Lung microvascular endothelial cell (primary cell): ENCODE data around the gene CLEC16A. TPM values are rescaled to one million over a fixed set of nuclear protein-coding genes. Genes with fewer than 3 reads are reported as not detected.
A peak's percentile ranks its signal among the peaks of the same experiment; 100 is the strongest.

ENCODE experiments used
- DNase-seq, 2 donors: peaks; one replicate each; pipeline versions ENCODE4 v3.0.0 to v3.0.0-alpha.2; 2010; ENCODE audit warnings: low read depth in 2 of 2
- total RNA-seq: library from RNA; depleted of rRNA; stranded (reverse); fragments of >200 nt; gene quantifications from 2 replicates; pipeline ENCODE4 v1.2.1, GENCODE V29; 2014

The CLEC16A gene
- total RNA-seq, 1 donor from 2014 or later, result 23.4 TPM

DNA sequence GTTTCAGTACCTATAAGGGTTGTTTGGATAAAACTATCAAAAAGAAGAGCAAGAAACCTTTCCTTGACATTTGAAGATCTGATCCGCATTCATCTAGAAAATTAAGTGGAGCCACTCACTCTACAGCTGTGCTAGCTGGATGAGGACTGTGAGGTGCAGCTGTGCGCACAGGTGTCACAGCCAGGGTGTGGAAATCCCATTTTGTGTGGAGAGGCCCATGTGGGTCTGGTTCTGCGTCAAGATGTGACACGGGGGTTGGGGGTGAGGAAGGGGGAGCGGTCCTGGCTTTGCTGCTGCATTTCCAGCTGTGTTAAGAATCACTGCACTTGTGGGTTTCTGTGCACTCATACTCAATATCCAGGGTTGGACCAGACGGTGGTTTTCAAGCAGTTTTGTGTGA, 70.7 kb downstream of the CLEC16A start:
- no peak for DNase-seq

GRCh38 chr16:11015607-11016006, 71.2 kb downstream of the CLEC16A start:
- DNase-seq, result no peak

DNA sequence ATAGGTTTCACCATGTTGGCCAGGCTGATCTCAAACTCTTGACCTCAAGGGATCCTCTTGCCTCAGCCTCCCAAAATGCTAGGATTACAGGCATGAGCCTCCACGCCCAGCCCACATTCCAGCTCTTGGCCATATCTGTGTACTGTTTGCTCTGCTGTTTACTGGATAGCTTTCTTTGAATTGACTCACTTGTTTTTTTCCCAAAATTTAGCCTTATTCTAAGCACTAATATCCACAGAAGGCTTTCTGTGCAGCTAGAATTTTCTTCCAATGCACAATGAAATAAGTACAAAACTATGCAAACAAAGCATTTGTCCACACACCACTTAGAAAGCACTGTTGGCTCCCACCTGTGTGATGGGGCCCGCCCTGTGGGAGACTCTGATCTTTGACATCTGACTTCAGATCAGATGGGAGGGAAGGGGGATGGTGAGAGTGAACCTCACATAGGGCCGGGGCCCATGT, 72.2 kb downstream of the CLEC16A start:
- no peak for DNase-seq

DNA sequence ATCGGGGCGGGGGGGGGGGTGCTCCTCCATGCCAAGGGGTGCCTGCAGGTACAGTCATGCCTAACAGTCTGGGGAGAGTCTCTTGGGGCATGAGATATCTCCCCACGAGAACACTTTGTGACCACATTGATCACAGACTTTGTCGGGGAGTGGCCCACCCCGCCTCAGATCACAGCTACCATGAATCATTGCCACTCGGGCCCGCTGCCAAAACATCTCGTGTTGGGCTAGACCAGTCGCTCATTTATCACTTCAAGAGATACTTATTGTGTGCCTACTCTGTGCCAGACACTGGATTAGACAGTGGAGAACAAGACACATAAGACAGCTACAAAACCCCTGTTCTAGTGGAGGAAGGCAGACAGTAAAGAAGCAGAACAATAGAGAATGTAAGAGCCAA, 72.6 kb downstream of the CLEC16A start:
- DNase-seq, result peak; percentile 11 to 83

GRCh38 chr16:11017499-11017898, 73.1 kb downstream of the CLEC16A start:
- DNase-seq, result no peak

DNA sequence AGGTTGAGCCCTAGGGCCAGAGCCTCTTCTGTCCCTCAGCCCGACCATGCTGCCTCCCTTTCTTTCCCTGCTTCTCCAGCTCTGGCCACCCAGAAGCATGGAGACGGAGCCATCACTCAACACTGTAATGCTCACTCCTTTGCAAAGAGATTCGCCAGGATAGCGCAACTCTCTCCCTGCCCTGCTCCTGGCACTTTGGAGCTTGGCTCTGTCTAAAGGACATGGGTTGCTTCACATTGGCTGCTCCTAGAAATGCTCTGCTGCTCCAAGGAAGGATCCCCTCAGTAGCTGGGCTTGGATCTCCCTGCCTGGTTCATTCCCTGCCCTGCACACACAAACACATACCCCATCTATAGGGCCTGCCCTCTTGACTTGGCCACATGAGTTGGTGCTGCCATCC, 76.0 kb downstream of the CLEC16A start:
- no peak for DNase-seq

DNA sequence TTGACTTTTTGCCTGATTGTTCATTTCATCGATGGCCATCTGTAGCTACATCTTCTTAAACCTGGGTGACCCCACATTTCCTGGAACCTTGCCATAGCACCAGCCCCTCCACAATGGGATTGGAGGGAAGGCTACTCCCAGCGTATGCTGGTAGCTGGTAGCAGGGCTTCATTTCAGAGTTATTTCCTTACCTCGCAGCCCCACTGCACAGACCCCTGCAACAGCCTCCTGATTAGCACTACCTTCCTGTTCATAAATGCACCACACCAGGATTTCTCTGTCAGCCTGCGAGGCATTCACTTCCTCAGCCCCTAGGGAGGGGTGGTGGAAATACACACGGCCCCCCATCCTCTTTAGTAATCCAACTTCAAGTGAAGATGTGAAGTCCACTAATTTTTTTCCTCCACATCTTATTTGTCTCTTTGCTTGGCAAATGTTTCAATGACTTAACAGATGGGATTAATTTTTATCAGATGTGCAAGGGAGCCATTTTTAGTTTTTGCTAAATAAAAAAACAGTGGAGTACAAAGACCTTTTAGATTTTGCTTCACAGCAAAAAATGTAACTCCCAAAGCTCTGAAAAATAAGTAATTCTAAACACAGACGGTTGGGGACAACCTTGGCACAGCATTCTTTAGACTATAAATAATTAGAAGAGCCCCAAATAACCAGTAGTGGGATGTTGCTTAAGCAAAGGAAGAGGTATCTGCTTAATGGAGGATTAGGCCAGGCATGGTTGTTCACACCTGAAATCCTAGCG, 76.6 kb downstream of the CLEC16A start:
- DNase-seq, result no peak

- no peak for DNase-seq
These were observed 77.6 kb downstream of the CLEC16A start for GRCh38 chr16:11022002-11022401.

GRCh38 chr16:11023262-11024039, 79.1 kb downstream of the CLEC16A start:
- DNase-seq, result no peak

DNA sequence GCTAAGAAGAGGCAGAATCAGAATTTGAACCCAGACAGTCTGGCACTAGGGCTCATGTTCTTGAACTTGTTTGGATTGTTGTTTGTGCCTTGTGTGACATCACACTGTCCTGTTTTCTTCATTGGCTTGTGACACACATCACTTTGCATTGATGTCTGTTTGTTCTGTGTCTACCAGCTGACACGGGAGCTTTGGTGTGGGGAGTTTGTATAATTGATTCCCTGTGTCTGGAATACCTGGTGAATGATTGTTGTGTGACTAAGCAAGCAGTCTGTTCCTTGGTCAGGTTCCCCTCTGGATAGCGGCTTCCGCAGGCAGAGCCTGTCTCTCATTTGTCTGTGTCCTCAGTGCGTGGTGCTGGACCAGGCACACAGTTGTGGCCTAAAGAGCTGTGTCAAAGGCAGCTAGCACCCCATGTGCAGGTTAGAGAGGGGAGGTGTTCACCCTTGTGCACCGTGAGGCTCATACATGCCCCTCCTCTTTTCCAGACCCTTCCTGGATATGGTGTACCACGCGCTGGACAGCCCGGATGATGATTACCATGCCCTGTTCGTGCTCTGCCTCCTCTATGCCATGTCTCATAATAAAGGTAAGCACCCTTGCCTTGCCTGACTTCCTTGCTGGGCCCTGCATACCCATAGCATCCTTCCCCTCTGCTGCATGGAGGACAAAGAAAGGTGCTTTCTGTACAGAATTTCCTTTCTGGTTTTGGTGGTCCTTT, 80.1 kb downstream of the CLEC16A start:
- no peak for DNase-seq

GRCh38 chr16:11025120-11025531, 80.8 kb downstream of the CLEC16A start:
- DNase-seq, result no peak

- no peak for DNase-seq
These were observed 85.6 kb downstream of the CLEC16A start for GRCh38 chr16:11029948-11030347.

GRCh38 chr16:11030990-11031510, 86.7 kb downstream of the CLEC16A start:
- no peak for DNase-seq

GRCh38 chr16:11032000-11032921, 87.9 kb downstream of the CLEC16A start:
- DNase-seq, result no peak

DNA sequence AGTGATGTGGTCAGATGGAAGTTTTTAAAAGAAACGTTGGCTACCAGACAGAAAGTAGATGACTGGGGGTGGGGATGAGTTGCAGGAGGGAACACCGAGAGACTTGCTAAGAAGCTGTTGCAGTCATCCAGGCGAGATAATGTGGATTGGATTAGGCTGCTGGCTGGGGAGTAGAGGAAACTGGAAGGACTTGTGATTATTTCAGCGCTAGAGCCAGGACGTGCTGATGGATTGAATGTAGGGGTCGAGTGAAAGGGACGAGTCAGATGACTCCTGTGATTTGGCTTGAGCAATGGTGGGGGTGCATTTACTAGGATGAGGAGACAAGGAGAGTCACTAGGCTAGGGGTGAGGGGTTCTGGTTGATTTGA, 88.5 kb downstream of the CLEC16A start:
- no peak for DNase-seq

DNA sequence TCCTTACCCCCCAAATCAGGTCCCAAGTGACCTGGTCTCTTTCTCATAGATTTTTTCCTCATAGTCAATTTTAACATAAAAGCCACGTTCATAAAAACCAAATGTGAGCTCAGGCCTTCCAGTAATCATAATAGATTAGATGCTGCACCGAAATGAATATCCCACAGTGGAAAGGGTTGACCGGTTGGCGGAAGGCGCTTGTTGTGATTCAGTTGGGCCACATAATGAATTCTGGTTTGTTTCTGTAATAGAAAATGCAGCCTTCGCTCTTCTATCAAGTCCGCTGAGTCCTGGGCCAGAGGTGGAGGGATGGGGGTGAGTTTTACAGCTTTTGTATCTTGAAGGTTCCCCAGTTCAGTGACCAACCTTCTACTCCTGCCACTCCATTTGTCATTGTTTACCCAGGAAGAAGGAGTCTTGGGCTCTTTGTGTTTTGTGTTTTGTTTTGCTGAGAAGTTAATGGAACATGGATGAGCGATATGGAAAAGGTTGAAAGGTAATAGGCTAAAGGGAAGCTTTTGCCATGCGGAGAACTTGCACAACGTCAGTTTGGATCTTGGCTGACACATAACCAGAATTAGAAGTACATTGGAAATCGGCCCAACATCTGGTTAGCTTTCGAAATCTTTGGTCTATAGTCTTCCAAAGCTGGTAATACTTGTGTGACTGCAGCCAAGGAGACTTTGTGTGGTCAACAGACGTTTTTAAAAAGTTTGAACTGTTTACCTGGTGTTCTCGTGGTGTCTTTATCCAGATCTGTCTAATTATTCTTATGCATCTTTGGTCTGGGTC, 89.5 kb downstream of the CLEC16A start:
- no peak for DNase-seq

DNA sequence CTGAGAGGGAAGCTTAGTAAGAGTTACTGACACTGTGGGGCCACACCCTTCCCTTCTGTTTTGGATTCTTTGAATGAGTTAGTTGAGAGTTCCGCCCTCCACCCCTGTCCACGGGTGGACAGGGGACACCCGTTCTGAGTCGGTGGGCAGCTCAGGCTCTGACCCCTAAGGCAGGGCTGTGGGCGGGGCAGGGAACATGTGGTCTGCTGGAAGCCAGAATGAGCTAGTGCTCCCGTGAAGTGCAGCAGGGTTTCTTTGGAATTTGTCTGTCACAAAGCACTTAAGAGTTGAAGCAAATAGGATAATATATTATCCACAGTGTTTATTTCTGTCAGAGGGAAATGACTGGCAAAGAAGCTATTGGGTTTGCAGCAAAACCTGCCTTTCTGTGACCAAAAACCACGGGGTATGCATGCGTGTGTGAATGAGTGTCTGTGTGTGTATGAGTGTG, 90.1 kb downstream of the CLEC16A start:
- DNase-seq, result no peak

DNA sequence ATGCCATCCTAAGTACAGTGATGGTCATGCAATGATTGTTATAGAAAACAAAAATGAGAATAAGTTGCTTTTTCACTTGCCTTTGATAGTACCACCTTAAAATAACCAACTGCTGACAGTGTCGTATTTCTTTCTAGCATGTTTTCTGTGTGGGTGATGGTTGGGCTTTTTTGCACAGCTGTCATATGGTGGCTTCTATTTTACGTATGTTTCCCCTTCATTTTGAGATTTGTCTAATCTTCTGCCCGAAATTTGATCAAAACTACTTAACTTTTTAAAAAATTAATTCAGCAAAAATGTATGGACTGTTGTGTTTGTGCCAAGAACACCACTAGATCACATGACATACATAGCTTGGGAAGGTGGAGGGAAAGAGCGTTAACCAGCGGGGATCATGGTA, 90.7 kb downstream of the CLEC16A start:
- no peak for DNase-seq

- DNase-seq, result no peak
These were observed 91.7 kb downstream of the CLEC16A start for GRCh38 chr16:11036040-11036439.

DNA sequence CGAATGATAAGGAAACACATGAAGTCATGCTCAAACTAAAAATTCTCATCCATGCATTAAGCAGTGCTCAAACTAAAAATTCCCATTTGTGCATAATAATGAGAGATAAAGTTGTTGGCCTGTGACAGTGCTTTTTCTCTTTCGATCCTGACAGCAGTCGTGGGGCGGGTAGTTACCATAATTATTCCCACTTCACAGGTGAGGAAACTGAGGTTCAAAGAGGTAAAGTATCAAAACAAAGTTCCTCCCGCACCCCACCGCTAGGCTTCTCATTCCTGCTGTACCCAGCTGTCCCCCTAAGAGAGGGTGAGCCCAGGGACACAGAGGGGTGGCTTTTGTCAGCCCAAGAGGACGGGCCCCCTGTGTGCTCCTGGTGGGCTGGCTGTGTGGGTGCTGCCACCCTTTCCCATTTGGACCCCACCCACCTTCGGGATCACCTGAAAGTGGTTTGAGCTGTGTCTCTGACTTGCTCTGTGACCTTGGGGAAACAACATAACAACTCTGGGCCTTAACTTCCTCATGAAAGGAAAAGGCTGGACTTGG, 92.6 kb downstream of the CLEC16A start:
- no peak for DNase-seq
